Mesenchymal stem cell (in vitro differentiated cells and primary cell): ENCODE data around the gene RCBTB2.
"Not testable (repeated sequence)": the region's sequence is repeated elsewhere in the genome, so short reads cannot be mapped to it uniquely, and the experiment has no call there.

Experiments used
- DNase-seq: peaks from one replicate; pipeline ENCODE4 v3.0.0-alpha.2; 2013
- H2AFZ ChIP-seq: one replicate; pipeline ENCODE4 v1.6.1; 2013; ENCODE audit warnings: low read depth, mild to moderate bottlenecking, control low read depth, inconsistent platforms, low read length, moderate library complexity
- H2AK5ac ChIP-seq: 2 replicates; pipeline ENCODE4 v1.6.1; 2013; ENCODE audit warnings: low read length, moderate library complexity, mild to moderate bottlenecking, inconsistent platforms; ENCODE audit not compliant: severe bottlenecking
- H2BK120ac ChIP-seq: one replicate; pipeline ENCODE4 v1.6.1; 2013; ENCODE audit warnings: low read depth, mild to moderate bottlenecking, inconsistent platforms, low read length, moderate library complexity
- H2BK12ac ChIP-seq, 2 experiments: one replicate each; pipeline ENCODE4 v1.6.1; 2013; ENCODE audit warnings: inconsistent platforms in 2 of 2, low read length in 2 of 2, mild to moderate bottlenecking in 2 of 2, moderate library complexity in 2 of 2, control low read depth in 1 of 2
- H2BK15ac ChIP-seq: one replicate; pipeline ENCODE4 v1.6.1; 2013; ENCODE audit warnings: mild to moderate bottlenecking, low read depth, inconsistent platforms; ENCODE audit not compliant: poor library complexity, severe bottlenecking
- H2BK5ac ChIP-seq: 2 replicates; pipeline ENCODE4 v1.6.1; 2013; ENCODE audit warnings: low read depth, mild to moderate bottlenecking, low read length, control low read depth, inconsistent platforms; ENCODE audit not compliant: poor library complexity, severe bottlenecking
- H3K14ac ChIP-seq, 2 experiments: one replicate each; pipeline ENCODE4 v1.6.1; 2013; ENCODE audit warnings: inconsistent platforms in 2 of 2, low read length in 2 of 2, control low read depth in 1 of 2, mild to moderate bottlenecking in 1 of 2, moderate library complexity in 1 of 2
- H3K18ac ChIP-seq, 2 experiments: one replicate each; pipeline ENCODE4 v1.6.1; 2013; ENCODE audit warnings: inconsistent platforms in 2 of 2, low read length in 2 of 2, control low read depth in 1 of 2, low read depth in 1 of 2, mild to moderate bottlenecking in 1 of 2
- H3K23ac ChIP-seq, 2 experiments: one replicate each; pipeline ENCODE4 v1.6.1; 2013; ENCODE audit warnings: inconsistent platforms in 2 of 2, low read length in 2 of 2, mild to moderate bottlenecking in 2 of 2, moderate library complexity in 2 of 2, control low read depth in 1 of 2
- H3K27ac ChIP-seq: 2 replicates; pipeline ENCODE4 v1.5.1; 2013; ENCODE audit warnings: mild to moderate bottlenecking, moderate library complexity, low read length, control low read depth, inconsistent platforms; ENCODE audit not compliant: poor library complexity, severe bottlenecking
- H3K27me3 ChIP-seq, 2 experiments: 2 replicates each; pipeline versions ENCODE4 v1.6.1 to v1.7.0; 2013; ENCODE audit warnings: low read length in 2 of 2, mild to moderate bottlenecking in 2 of 2, moderate library complexity in 2 of 2, control low read depth in 1 of 2, inconsistent platforms in 1 of 2; ENCODE audit not compliant: control insufficient read depth in 1 of 2, insufficient read depth in 1 of 2
- H3K36me3 ChIP-seq, 2 experiments: 2 replicates each; pipeline versions ENCODE4 v1.6.1 to v1.7.0; 2013; ENCODE audit warnings: low read length in 2 of 2, control low read depth in 1 of 2, inconsistent platforms in 1 of 2, low read depth in 1 of 2, mild to moderate bottlenecking in 1 of 2; ENCODE audit not compliant: insufficient read depth in 2 of 2, control insufficient read depth in 1 of 2
- H3K4ac ChIP-seq, 2 experiments: one replicate each; pipeline ENCODE4 v1.6.1; 2013; ENCODE audit warnings: inconsistent platforms in 2 of 2, low read length in 2 of 2, mild to moderate bottlenecking in 2 of 2, moderate library complexity in 2 of 2, control low read depth in 1 of 2, low read depth in 1 of 2
- H3K4me1 ChIP-seq: 2 replicates; pipeline ENCODE4 v1.6.1; 2013; ENCODE audit warnings: low read depth, low read length, control low read depth; ENCODE audit not compliant: control insufficient read depth, insufficient read depth
- H3K4me2 ChIP-seq: 2 replicates; pipeline ENCODE4 v1.6.1; 2013; ENCODE audit warnings: low read length, mild to moderate bottlenecking, inconsistent platforms; ENCODE audit not compliant: poor library complexity, severe bottlenecking
- H3K4me3 ChIP-seq, 2 experiments: 2 replicates each; pipeline versions ENCODE4 v1.5.1 to v1.7.0; 2013; ENCODE audit warnings: low read length in 2 of 2, mild to moderate bottlenecking in 2 of 2, control low read depth in 1 of 2, low read depth in 1 of 2; ENCODE audit not compliant: insufficient read depth in 1 of 2
- H3K79me1 ChIP-seq: replicated peaks from 2 replicates; pipeline ENCODE4 v1.6.1; 2013; ENCODE audit warnings: mild to moderate bottlenecking, control low read depth, low read length, inconsistent platforms; ENCODE audit not compliant: poor library complexity, severe bottlenecking
- H3K9ac ChIP-seq: 2 replicates; pipeline ENCODE4 v1.7.0; 2013; ENCODE audit warnings: mild to moderate bottlenecking, low read length, moderate library complexity
- H3K9me3 ChIP-seq: 2 replicates; pipeline ENCODE4 v1.7.0; 2013; ENCODE audit warnings: mild to moderate bottlenecking, low read length; ENCODE audit not compliant: control insufficient read depth
- H4K8ac ChIP-seq: one replicate; pipeline ENCODE4 v1.6.1; 2013; ENCODE audit warnings: inconsistent platforms, mild to moderate bottlenecking, low read length, moderate library complexity
- H4K91ac ChIP-seq: one replicate; pipeline ENCODE4 v1.6.1; 2013; ENCODE audit warnings: mild to moderate bottlenecking, low read length, inconsistent platforms
- WGBS: methylation state at CpG from one replicate; pipeline ENCODE4 v1.1.7; 2013; ENCODE audit warnings: mixed read lengths; 5-methylcytosine and 5-hydroxymethylcytosine counted together

The RCBTB2 gene

DNA sequence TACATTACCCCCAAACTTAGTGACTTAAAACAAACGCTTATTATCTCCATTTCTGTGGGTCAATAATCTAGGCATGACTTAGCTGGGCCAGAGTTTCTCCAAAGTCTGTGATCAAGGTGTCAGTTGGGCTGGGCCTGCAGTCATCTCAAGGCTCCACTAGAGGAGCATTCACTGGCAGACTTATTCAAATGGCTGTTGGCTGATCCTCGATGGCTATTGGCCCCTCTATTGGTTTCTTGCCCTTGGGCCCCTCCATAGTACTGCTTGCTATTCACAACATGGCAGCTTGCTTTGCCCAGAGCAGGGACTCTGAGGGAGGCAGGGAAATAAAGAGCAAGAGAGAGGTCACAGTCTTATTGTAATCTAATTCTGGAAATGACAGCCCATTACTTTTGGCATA lies 57.6 kb downstream of the RCBTB2 start:
- Histone ChIP-seq H3K79me1 (peaks cover 1% of the 10 kb centered on the region), H3K4me1 (no peaks in the 10 kb centered on the region), H2BK120ac (no peak overlapping the region), H2AFZ (no peak overlapping the region), H3K4ac (no peak overlapping the region), H3K4me3 (no peak overlapping the region), H3K9me3 (no peaks in the 10 kb centered on the region), H4K8ac (no peak overlapping the region), H3K9ac (no peak overlapping the region), H2BK12ac (no peak overlapping the region), H3K27me3 (no peaks in the 10 kb centered on the region), H2AK5ac (no peak overlapping the region), H4K91ac (no peak overlapping the region), H3K36me3 (peaks cover 0 to 50% of the 10 kb centered on the region in 2 experiments), H2BK15ac (no peak overlapping the region), H3K23ac (no peak overlapping the region), H3K18ac (no peak overlapping the region), H3K27ac (no peak overlapping the region), H3K4me2 (no peak overlapping the region), H2BK5ac (no peak overlapping the region), H3K14ac (no peak overlapping the region)
- DNase-seq = no peak
- 98% methylated on average over 2 of the region's 2 CpGs for WGBS

GRCh38 chr13:48457578-48458242 lies 75.2 kb downstream of the RCBTB2 start:
- Histone ChIP-seq H4K91ac (no peak overlapping the region), H2AFZ (no peak overlapping the region), H2BK120ac (no peak overlapping the region), H3K9me3 (no peaks in the 10 kb centered on the region), H4K8ac (no peak overlapping the region), H3K4me3 (no peak overlapping the region), H3K23ac (no peak overlapping the region), H2BK12ac (no peak overlapping the region), H3K79me1 (peaks cover 15% of the 10 kb centered on the region), H3K4ac (no peak overlapping the region), H3K18ac (no peak overlapping the region), H2BK15ac (no peak overlapping the region), H2AK5ac (no peak overlapping the region), H3K27ac (no peak overlapping the region), H3K4me2 (no peak overlapping the region), H2BK5ac (no peak overlapping the region), H3K4me1 (no peaks in the 10 kb centered on the region), H3K36me3 (peaks cover 18 to 63% of the 10 kb centered on the region in 2 experiments), H3K27me3 (no peaks in the 10 kb centered on the region), H3K9ac (no peak overlapping the region), H3K14ac (no peak overlapping the region)
- no peak for DNase-seq
- WGBS = 99% methylated on average over 28 of the region's 28 CpGs

GRCh38 chr13:48456546-48456945 lies 76.3 kb downstream of the RCBTB2 start:
- H3K9me3 ChIP-seq = peaks cover 2% of the 10 kb centered on the region
- H3K79me1 ChIP-seq = peaks cover 15% of the 10 kb centered on the region
- no peak overlapping the region for H2AFZ ChIP-seq
- no peak overlapping the region for H3K14ac ChIP-seq
- no peaks in the 10 kb centered on the region for H3K4me1 ChIP-seq
- H2BK12ac ChIP-seq = no peak overlapping the region
- WGBS = 97% methylated on average over 10 of the region's 10 CpGs
- H2AK5ac ChIP-seq = no peak overlapping the region
- no peak overlapping the region for H3K4me3 ChIP-seq
- no peak overlapping the region for H3K18ac ChIP-seq
- no peak overlapping the region for H2BK120ac ChIP-seq
- H2BK15ac ChIP-seq = no peak overlapping the region
- no peak overlapping the region for H3K4ac ChIP-seq
- no peak overlapping the region for H4K8ac ChIP-seq
- H3K4me2 ChIP-seq = no peak overlapping the region
- H4K91ac ChIP-seq = no peak overlapping the region
- no peak overlapping the region for H2BK5ac ChIP-seq
- peaks cover 18 to 62% of the 10 kb centered on the region in 2 experiments for H3K36me3 ChIP-seq
- DNase-seq = no peak
- no peak overlapping the region for H3K9ac ChIP-seq
- H3K23ac ChIP-seq = no peak overlapping the region
- no peak overlapping the region for H3K27ac ChIP-seq
- H3K27me3 ChIP-seq = no peaks in the 10 kb centered on the region

DNA sequence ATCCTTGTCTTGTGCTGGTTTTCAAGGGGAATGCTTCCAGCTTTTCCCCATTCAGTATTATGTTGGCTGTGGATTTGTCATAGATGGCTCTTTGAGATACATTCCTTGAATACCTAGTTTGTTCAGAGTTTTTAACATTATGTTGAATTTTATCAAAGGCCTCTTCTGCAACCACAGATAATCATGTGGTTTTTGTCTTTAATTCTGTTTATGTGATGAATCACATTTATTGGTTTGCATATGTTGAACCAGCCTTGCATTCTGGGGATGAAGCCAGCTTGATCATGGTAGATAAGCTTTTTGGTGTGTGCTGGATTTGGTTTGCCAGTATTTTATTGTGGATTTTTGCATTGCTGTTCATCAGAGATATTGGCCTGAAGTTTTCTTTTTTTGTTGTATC lies 81.7 kb downstream of the RCBTB2 start:
- Histone ChIP-seq H3K9me3 (peaks cover 15% of the 10 kb centered on the region), H3K36me3 (peaks cover 0 to 27% of the 10 kb centered on the region in 2 experiments)
- H3K14ac ChIP-seq, H3K79me1 ChIP-seq, H2AK5ac ChIP-seq, H3K4ac ChIP-seq, H3K4me1 ChIP-seq, H2BK15ac ChIP-seq, H2AFZ ChIP-seq, H2BK120ac ChIP-seq, H3K23ac ChIP-seq, H2BK12ac ChIP-seq, H4K91ac ChIP-seq, H4K8ac ChIP-seq, DNase-seq, H3K4me3 ChIP-seq, H3K27me3 ChIP-seq, H2BK5ac ChIP-seq, H3K27ac ChIP-seq, H3K18ac ChIP-seq, H3K4me2 ChIP-seq, H3K9ac ChIP-seq: not testable (repeated sequence)
